Measurements from ENCODE around the gene SNAI3. TPM values are rescaled to one million over a fixed set of nuclear protein-coding genes. Genes with fewer than 3 reads are reported as not detected.

The SNAI3 gene
- total and polyA plus RNA-seq, 9 of the 15 experiments (the other 6 are each of a cell fraction or from before 2014, with no cell fraction given), result 0.04 to 4.1 (median 0.80) TPM; not detected in 1

- no TSS peak for BruUV-seq (replicated peaks)
- no peak for FAIRE-seq
- H3K36me3 ChIP-seq (ENCODE audit: control insufficient read depth, insufficient read depth, low read length), result peaks cover 86% of the 10 kb centered on the region; the same call in 2 of the 3 replicates
- intact Hi-C loops (cut with micrococcal nuclease) (no loop called here), in situ Hi-C loops (cut with MboI) (no loop called here)
- CTCF ChIA-PET (ENCODE audit: low intra/inter-chr PET ratio), result no interaction called here
- DNase-seq (ENCODE audit: extremely low read depth in 1 of 4, low spot score in 3 of 4), result no peak
- no peak overlapping the region for H3K4me2 ChIP-seq (ENCODE audit: insufficient read depth, low read length)
- no peaks in the 10 kb centered on the region for H3K79me2 ChIP-seq (ENCODE audit: control insufficient read depth, insufficient read depth, low read length)
- no peak overlapping the region for H3K27ac ChIP-seq (ENCODE audit: extremely low read depth, low read depth, low read length)
- peaks cover 0 to 54% of the 10 kb centered on the region in 2 experiments; a peak in 2 of 5 replicates for H3K4me1 ChIP-seq (replicated peaks in 1 of 2; ENCODE audit: control insufficient read depth in 2 of 2, insufficient read depth in 2 of 2, low read length in 2 of 2)
- H3K27me3 ChIP-seq (ENCODE audit: control insufficient read depth in 2 of 2, insufficient read depth in 2 of 2, low read length in 2 of 2), result no peaks in the 10 kb centered on the region
- TF ChIP-seq TAL1 (IDR thresholded peaks at IDR 0.05) (no peak), DMBX1 (CRISPR knock-in tag; IDR thresholded peaks at IDR 0.05; ENCODE audit: borderline replicate concordance) (no peak), KDM5B (IDR thresholded peaks at IDR 0.05; ENCODE audit: insufficient replicate concordance, low read depth, low read length) (no peak), SUPT5H (IDR thresholded peaks at IDR 0.05) (0 out of 2 replicates have a peak, but pooled peaks have one; percentile 7), FOXK2 (conservative IDR thresholded peaks at IDR 0.05 in 1 of 2, IDR thresholded peaks at IDR 0.05 in 1 of 2; ENCODE audit: low read depth in 2 of 2) (no peak), RBM22 (IDR thresholded peaks at IDR 0.05; ENCODE audit: low read depth, low read length, poor library complexity, severe bottlenecking) (peak; percentile 29)
- no peak overlapping the region for H3K9ac ChIP-seq (ENCODE audit: insufficient read depth in 1 of 2, low read depth in 2 of 2, low read length in 2 of 2)
- H2AFZ ChIP-seq (ENCODE audit: low read depth, low read length), result no peak overlapping the region
- H3K9me3 ChIP-seq (replicated peaks; ENCODE audit: control insufficient read depth, insufficient read depth, low read depth, low read length), result no peaks in the 10 kb centered on the region
- 96% methylated on average over 31 of the region's 31 CpGs for WGBS (ENCODE audit: insufficient coverage, low coverage, missing lambda C conversion rate)
- no peaks in the 10 kb centered on the region for H3K9me1 ChIP-seq (ENCODE audit: control insufficient read depth, insufficient read depth, low read length)
- ATAC-seq, result no peak; the same call in 1 of the 3 replicates
- H4K20me1 ChIP-seq (replicated peaks; ENCODE audit: control insufficient read depth, insufficient read depth, low read length), result no peaks in the 10 kb centered on the region; the same call in 1 of the 2 replicates
- POLR2A ChIA-PET, result interaction anchor here (0.7 to 1.0 kb wide), 2 partner anchors 10 to 12 kb away, joined by 5 read pairs; no protein-coding TSS in a partner anchor
- H3K4me3 ChIP-seq, result no peak overlapping the region
Observed at GRCh38 chr16:88724855-88725555, 38.7 kb upstream of the SNAI3 start.

Data from K562 (cell line).